ENCODE results near the gene TLE3.

- TF ChIP-seq CTCF (optimal IDR thresholded peaks at IDR 0.05 in 1 of 3, IDR thresholded peaks at IDR 0.05 in 1 of 3, conservative IDR thresholded peaks at IDR 0.05 in 1 of 3; ENCODE audit: extremely low read depth in 1 of 3, insufficient read depth in 2 of 3, low read length in 3 of 3) (no peak), EZH2 (IDR thresholded peaks at IDR 0.05; ENCODE audit: low read length) (no peak)
These were observed 92.9 kb downstream of the TLE3 start for GRCh38 chr15:70004826-70005225.
